Measurements from ENCODE around the gene IGF2R. TPM values are rescaled to one million over a fixed set of nuclear protein-coding genes. Genes with fewer than 3 reads are reported as not detected.

The IGF2R gene
- total and polyA plus RNA-seq, 2 of the 13 experiments (the other 11 are each of a cell fraction or from before 2014, with no cell fraction given): 38.3 to 70.0 TPM

DNA sequence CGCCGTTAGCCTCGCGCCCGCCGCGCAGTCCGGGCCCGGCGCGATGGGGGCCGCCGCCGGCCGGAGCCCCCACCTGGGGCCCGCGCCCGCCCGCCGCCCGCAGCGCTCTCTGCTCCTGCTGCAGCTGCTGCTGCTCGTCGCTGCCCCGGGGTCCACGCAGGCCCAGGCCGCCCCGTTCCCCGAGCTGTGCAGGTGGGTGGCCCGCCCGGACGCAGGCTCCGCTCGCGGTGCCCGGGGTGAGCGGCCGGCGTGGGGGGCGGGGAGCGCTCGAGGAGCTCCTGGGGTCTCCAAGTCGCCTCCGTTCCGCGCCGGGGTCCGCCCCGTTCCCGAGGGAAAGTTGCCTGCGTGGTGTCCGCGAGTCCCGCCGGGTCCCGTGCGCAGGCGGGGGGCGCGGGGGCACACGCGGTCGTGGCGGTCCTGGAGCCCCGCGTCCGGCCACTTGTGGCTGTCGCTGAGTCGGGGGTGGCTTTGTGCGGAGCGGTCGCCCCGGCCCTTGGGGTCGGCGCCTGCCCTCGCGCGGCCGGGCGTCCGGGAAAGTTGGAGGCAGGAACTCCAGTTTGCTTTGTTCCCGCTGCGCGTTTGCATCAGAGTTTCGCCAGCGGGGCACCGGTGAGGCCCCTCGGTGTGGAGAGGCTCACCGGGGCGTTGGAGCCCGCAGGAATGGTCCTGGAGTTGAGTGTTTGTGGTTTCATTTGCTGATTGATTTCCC is 476 bp downstream of the IGF2R start (continued):
- TF ChIP-seq THAP9 (CRISPR knock-in tag; IDR thresholded peaks at IDR 0.05; ENCODE audit: borderline replicate concordance) (no peak), ATF6 (CRISPR knock-in tag; conservative IDR thresholded peaks at IDR 0.05) (no peak), CREM (IDR thresholded peaks at IDR 0.05) (no peak), CREM (CRISPR knock-in tag; IDR thresholded peaks at IDR 0.05) (no peak), SP5 (CRISPR knock-in tag; IDR thresholded peaks at IDR 0.05; ENCODE audit: borderline replicate concordance, low read depth) (no peak), ZNF550 (CRISPR knock-in tag; IDR thresholded peaks at IDR 0.05; ENCODE audit: borderline replicate concordance) (no peak), ZNF414 (CRISPR knock-in tag; IDR thresholded peaks at IDR 0.05) (0 out of 2 replicates have a peak, but pooled peaks have one; percentile 17), ZNF484 (CRISPR knock-in tag; IDR thresholded peaks at IDR 0.05; ENCODE audit: borderline replicate concordance, low read depth) (no peak), ZMYM2 (CRISPR knock-in tag; IDR thresholded peaks at IDR 0.05) (no peak), ATAD3A (CRISPR knock-in tag; IDR thresholded peaks at IDR 0.05) (no peak), ZNF513 (CRISPR knock-in tag; conservative IDR thresholded peaks at IDR 0.05) (no peak), ZHX1 (CRISPR knock-in tag; IDR thresholded peaks at IDR 0.05; ENCODE audit: low read depth) (no peak), ZNF777 (CRISPR knock-in tag; IDR thresholded peaks at IDR 0.05) (no peak; the same call in 1 of the 2 replicates), ZNF496 (CRISPR knock-in tag; IDR thresholded peaks at IDR 0.05; ENCODE audit: insufficient replicate concordance) (no peak), ATF7 (IDR thresholded peaks at IDR 0.05) (no peak), ATF7 (CRISPR knock-in tag; IDR thresholded peaks at IDR 0.05) (no peak)
- TF ChIP-seq, protein P1, sequence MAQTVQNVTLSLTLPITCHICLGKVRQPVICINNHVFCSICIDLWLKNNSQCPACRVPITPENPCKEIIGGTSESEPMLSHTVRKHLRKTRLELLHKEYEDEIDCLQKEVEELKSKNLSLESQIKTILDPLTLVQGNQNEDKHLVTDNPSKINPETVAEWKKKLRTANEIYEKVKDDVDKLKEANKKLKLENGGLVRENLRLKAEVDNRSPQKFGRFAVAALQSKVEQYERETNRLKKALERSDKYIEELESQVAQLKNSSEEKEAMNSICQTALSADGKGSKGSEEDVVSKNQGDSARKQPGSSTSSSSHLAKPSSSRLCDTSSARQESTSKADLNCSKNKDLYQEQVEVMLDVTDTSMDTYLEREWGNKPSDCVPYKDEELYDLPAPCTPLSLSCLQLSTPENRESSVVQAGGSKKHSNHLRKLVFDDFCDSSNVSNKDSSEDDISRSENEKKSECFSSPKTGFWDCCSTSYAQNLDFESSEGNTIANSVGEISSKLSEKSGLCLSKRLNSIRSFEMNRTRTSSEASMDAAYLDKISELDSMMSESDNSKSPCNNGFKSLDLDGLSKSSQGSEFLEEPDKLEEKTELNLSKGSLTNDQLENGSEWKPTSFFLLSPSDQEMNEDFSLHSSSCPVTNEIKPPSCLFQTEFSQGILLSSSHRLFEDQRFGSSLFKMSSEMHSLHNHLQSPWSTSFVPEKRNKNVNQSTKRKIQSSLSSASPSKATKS (CRISPR knock-in tag; IDR thresholded peaks at IDR 0.05): no peak

Data from HepG2 (cell line).